ENCODE data around the gene DFFB.

The DFFB gene

DNA sequence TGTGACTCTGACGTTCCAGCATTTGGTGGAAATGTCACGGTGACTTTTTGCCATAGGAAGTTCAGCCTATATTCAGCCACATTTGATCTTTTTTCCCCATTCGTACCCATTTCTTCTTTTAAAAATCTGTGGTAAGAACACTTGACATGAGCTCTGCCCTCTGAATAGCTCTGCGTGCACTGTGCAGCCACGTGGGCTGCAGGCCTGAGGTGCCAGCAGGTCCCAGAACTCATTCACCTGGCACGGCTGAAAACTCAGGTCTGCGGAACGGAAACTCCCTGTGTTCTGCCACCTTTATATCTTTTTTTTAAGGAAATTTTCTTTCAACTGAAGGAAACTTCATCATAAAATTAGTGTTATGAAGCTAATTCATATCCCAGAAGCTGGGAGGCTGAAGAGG is 28.9 kb upstream of the DFFB start:
- ChIA-PET POLR2A (no interaction called here), CTCF (interaction anchor here (0.9 kb wide), 1 partner anchor 26 kb away, joined by 3 read pairs; no protein-coding TSS in a partner anchor)
- DNase-seq (ENCODE audit: extremely low spot score): no peak
- no peak for TF ChIP-seq CTBP1 (IDR thresholded peaks at IDR 0.05; ENCODE audit: borderline replicate concordance)

DNA sequence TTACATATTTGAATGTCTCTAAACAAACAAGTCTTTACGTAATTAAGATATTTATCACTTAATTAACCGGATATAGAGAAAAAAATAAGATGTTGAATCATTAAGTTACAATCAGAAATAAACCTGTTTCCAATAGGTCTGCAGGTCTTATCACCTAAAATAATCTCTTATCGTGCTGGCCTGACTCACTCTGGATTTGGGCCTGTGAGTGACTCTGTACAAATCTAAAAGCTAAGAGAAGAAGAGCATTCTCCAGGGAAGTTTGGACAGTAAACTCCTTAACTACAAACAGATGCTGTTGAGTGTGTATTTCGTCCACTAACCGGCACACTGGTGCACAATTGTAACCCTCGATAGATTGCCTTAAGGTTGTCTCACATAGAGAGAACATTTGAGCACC is 25.6 kb upstream of the DFFB start:
- TF ChIP-seq, protein P1, sequence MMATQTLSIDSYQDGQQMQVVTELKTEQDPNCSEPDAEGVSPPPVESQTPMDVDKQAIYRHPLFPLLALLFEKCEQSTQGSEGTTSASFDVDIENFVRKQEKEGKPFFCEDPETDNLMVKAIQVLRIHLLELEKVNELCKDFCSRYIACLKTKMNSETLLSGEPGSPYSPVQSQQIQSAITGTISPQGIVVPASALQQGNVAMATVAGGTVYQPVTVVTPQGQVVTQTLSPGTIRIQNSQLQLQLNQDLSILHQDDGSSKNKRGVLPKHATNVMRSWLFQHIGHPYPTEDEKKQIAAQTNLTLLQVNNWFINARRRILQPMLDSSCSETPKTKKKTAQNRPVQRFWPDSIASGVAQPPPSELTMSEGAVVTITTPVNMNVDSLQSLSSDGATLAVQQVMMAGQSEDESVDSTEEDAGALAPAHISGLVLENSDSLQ (IDR thresholded peaks at IDR 0.05): no peak
- ChIA-PET CTCF (no interaction called here), POLR2A (no interaction called here)
- DNase-seq (ENCODE audit: extremely low spot score): no peak

DNA sequence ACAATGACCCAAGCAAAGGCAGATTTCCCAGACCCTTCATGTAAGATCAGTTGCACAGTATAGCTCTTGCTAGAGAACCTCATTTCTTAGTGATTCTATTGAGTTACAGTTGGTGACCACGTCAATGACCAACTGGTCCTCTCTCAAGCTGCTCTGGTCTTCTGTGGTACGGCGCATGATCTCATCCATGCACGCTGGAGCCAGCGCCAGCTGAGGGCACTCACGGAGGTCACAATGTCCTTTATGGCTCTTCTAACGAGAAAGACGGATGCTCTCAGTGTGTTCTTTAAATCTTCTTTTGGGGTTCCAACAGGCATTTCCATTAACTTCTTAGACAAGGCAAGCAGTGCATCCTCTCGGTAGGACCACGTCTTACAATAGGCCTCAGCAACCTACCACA is 22.6 kb upstream of the DFFB start:
- DNase-seq (ENCODE audit: extremely low spot score): no peak
- TF ChIP-seq CTBP1 (IDR thresholded peaks at IDR 0.05; ENCODE audit: borderline replicate concordance) (no peak), SUZ12 (IDR thresholded peaks at IDR 0.05) (no peak), L3MBTL2 (conservative IDR thresholded peaks at IDR 0.05) (no peak), HDGF (IDR thresholded peaks at IDR 0.05; ENCODE audit: borderline replicate concordance) (no peak), BHLHE40 (IDR thresholded peaks at IDR 0.05; ENCODE audit: borderline replicate concordance) (no peak), LEF1 (IDR thresholded peaks at IDR 0.05; ENCODE audit: borderline replicate concordance) (no peak), ELF4 (IDR thresholded peaks at IDR 0.05) (no peak), FOXA1 (IDR thresholded peaks at IDR 0.05) (no peak), FOXM1 (IDR thresholded peaks at IDR 0.05; ENCODE audit: borderline replicate concordance) (no peak), ARNT (IDR thresholded peaks at IDR 0.05) (no peak), TARDBP (IDR thresholded peaks at IDR 0.05) (no peak), SP1 (IDR thresholded peaks at IDR 0.05) (no peak)
- ChIA-PET POLR2A (no interaction called here), CTCF (no interaction called here)

DNA sequence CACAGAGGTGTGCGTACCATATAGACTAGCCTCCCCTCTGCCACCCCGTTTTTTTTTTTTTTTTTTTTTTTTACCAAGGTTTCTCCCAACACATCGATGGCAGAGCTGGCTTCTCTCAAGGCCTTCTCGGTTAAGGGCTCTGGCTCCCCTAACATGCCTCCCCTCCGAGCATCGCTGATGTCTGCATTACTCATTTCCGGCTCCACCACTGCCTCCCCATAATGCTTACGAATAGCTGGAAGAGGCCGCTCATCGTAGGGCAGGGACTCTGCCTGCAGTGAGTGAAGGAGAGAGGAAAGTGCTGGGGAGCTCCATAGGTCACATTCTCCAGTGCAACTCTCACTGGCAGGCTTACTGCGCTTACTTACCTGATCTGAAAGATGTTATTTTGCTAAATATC is 20.9 kb upstream of the DFFB start:
- TF ChIP-seq ZNF384 (IDR thresholded peaks at IDR 0.05) (no peak), NFRKB (IDR thresholded peaks at IDR 0.05) (no peak), TARDBP (IDR thresholded peaks at IDR 0.05) (no peak), CTBP1 (IDR thresholded peaks at IDR 0.05; ENCODE audit: borderline replicate concordance) (no peak), FOXK2 (IDR thresholded peaks at IDR 0.05) (no peak), FOXA1 (IDR thresholded peaks at IDR 0.05) (no peak)
- TF ChIP-seq, protein P1 (IDR thresholded peaks at IDR 0.05): no peak
- POLR2A ChIA-PET: no interaction called here
- no peak for DNase-seq (ENCODE audit: extremely low spot score)
- CTCF ChIA-PET: no interaction called here

DNA sequence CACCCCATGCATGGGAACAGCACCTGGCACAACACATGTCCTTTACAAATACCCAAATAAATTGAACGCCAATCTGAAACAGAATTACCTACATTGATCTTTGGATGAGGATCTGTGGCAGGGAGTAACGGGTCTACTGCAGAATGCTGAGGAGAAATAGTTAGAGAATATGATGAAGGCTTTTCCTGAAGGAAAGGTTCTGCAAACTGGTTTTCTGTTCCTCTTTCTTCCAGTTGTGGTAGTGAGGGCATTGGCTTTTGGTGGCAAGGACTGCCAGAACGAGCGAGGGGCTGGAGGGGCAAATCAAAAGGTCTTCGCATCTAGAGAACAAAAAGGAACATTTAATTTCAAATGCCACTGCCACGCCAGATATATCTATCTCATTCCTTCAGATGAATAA is 20.1 kb upstream of the DFFB start:
- TF ChIP-seq FOXA1 (IDR thresholded peaks at IDR 0.05) (no peak), SUZ12 (IDR thresholded peaks at IDR 0.05) (no peak), BHLHE40 (IDR thresholded peaks at IDR 0.05; ENCODE audit: borderline replicate concordance) (no peak), NFRKB (IDR thresholded peaks at IDR 0.05) (no peak), FOXM1 (IDR thresholded peaks at IDR 0.05; ENCODE audit: borderline replicate concordance) (no peak), LEF1 (IDR thresholded peaks at IDR 0.05; ENCODE audit: borderline replicate concordance) (no peak), TARDBP (IDR thresholded peaks at IDR 0.05) (no peak), CTBP1 (IDR thresholded peaks at IDR 0.05; ENCODE audit: borderline replicate concordance) (no peak), FOXK2 (IDR thresholded peaks at IDR 0.05) (no peak), L3MBTL2 (conservative IDR thresholded peaks at IDR 0.05) (no peak), ARNT (IDR thresholded peaks at IDR 0.05) (no peak), SP1 (IDR thresholded peaks at IDR 0.05) (no peak), ELF4 (IDR thresholded peaks at IDR 0.05) (no peak), ZNF384 (IDR thresholded peaks at IDR 0.05) (no peak)
- TF ChIP-seq, protein P1 (IDR thresholded peaks at IDR 0.05): no peak

DNA sequence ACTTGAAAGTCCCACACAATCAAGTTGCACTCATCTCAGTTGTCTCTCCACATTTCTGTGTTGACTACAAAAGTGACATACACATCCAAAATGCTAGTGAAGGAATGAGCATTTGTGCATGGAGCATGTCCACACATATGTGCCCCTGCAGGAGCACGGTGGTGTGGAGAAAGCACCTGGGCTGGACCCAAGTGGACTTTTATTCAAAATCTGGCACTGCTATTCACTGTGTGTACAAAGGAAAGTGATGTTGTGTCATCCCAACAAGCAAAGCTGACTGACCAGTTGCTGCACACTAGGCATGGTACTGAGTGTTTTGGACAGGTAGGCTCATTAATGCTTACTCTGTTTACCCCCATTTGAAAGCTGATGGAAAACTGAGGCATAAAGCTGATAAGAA is 19.6 kb upstream of the DFFB start:
- no peak for DNase-seq (ENCODE audit: extremely low spot score)
- CTCF ChIA-PET: no interaction called here

More for the DNA sequence above, 20.1 kb upstream of the DFFB start:
- no peak for DNase-seq (ENCODE audit: extremely low spot score)
- POLR2A ChIA-PET: no interaction called here
- CTCF ChIA-PET: no interaction called here

More for the DNA sequence above, 19.6 kb upstream of the DFFB start:
- TF ChIP-seq TARDBP (IDR thresholded peaks at IDR 0.05): no peak
- no peak for TF ChIP-seq ELF4 (IDR thresholded peaks at IDR 0.05)
- no peak for TF ChIP-seq FOXM1 (IDR thresholded peaks at IDR 0.05; ENCODE audit: borderline replicate concordance)
- TF ChIP-seq ZNF384 (IDR thresholded peaks at IDR 0.05): no peak
- no peak for TF ChIP-seq CTBP1 (IDR thresholded peaks at IDR 0.05; ENCODE audit: borderline replicate concordance)
- no peak for TF ChIP-seq SUZ12 (IDR thresholded peaks at IDR 0.05)
- TF ChIP-seq FOXK2 (IDR thresholded peaks at IDR 0.05): no peak
- TF ChIP-seq SP1 (IDR thresholded peaks at IDR 0.05): no peak
- TF ChIP-seq, protein P1 (IDR thresholded peaks at IDR 0.05): no peak
- no peak for TF ChIP-seq FOXA1 (IDR thresholded peaks at IDR 0.05)
- no peak for TF ChIP-seq BHLHE40 (IDR thresholded peaks at IDR 0.05; ENCODE audit: borderline replicate concordance)
- no peak for TF ChIP-seq ARNT (IDR thresholded peaks at IDR 0.05)
- no peak for TF ChIP-seq LEF1 (IDR thresholded peaks at IDR 0.05; ENCODE audit: borderline replicate concordance)
- TF ChIP-seq L3MBTL2 (conservative IDR thresholded peaks at IDR 0.05): no peak
- TF ChIP-seq NFRKB (IDR thresholded peaks at IDR 0.05): no peak
- no peak for TF ChIP-seq HDGF (IDR thresholded peaks at IDR 0.05; ENCODE audit: borderline replicate concordance)
- POLR2A ChIA-PET: no interaction called here
